ENCODE results near the gene NR0B2.

NR0B2 gene

GRCh38 chr1:26921540-26922430 lies 8.0 kb upstream of the NR0B2 start, which contains the start of gene NUDC:
Gene NUDC, plus strand, starts transcription at chr1:26921743. Its CDS starts 106 bp downstream, at chr1:26921849.
- in situ Hi-C loops (cut with MboI; ENCODE audit: low sequenced_read_pairs, unreplicated experiment), result no loop called here
- TF ChIP-seq CTCF (IDR thresholded peaks at IDR 0.05; ENCODE audit: borderline replicate concordance, control extremely low read depth, extremely low read depth, insufficient read depth, missing control alignments), result no peak
- DNase-seq (ENCODE audit: low spot score), result peak; percentile 98

- TF ChIP-seq CTCF (IDR thresholded peaks at IDR 0.05; ENCODE audit: borderline replicate concordance, control extremely low read depth, extremely low read depth, insufficient read depth, missing control alignments), result no peak
- in situ Hi-C loops (cut with MboI; ENCODE audit: low sequenced_read_pairs, unreplicated experiment), result no loop called here
- DNase-seq (ENCODE audit: low spot score), result no peak
Observed at GRCh38 chr1:26921126-26921539, 7.4 kb upstream of the NR0B2 start.

GRCh38 chr1:26915204-26915842 lies 1.5 kb upstream of the NR0B2 start:
- DNase-seq (ENCODE audit: low spot score), result no peak
- in situ Hi-C loops (cut with MboI; ENCODE audit: low sequenced_read_pairs, unreplicated experiment), result no loop called here
- TF ChIP-seq CTCF (IDR thresholded peaks at IDR 0.05; ENCODE audit: borderline replicate concordance, control extremely low read depth, extremely low read depth, insufficient read depth, missing control alignments), result no peak

GRCh38 chr1:26913389-26913753 lies 404 bp downstream of the NR0B2 start:
- no peak for DNase-seq (ENCODE audit: low spot score)
- in situ Hi-C loops (cut with MboI; ENCODE audit: low sequenced_read_pairs, unreplicated experiment), result no loop called here
- TF ChIP-seq CTCF (IDR thresholded peaks at IDR 0.05; ENCODE audit: borderline replicate concordance, control extremely low read depth, extremely low read depth, insufficient read depth, missing control alignments), result no peak

- no peak for DNase-seq (ENCODE audit: low spot score)
- TF ChIP-seq CTCF (IDR thresholded peaks at IDR 0.05; ENCODE audit: borderline replicate concordance, control extremely low read depth, extremely low read depth, insufficient read depth, missing control alignments), result no peak
- in situ Hi-C loops (cut with MboI; ENCODE audit: low sequenced_read_pairs, unreplicated experiment), result no loop called here
Observed at GRCh38 chr1:26912147-26912490, 1.7 kb downstream of the NR0B2 start.

- in situ Hi-C loops (cut with MboI; ENCODE audit: low sequenced_read_pairs, unreplicated experiment), result no loop called here
- TF ChIP-seq CTCF (IDR thresholded peaks at IDR 0.05; ENCODE audit: borderline replicate concordance, control extremely low read depth, extremely low read depth, insufficient read depth, missing control alignments), result no peak
- no peak for DNase-seq (ENCODE audit: low spot score)
Observed at GRCh38 chr1:26911399-26912146, 2.2 kb downstream of the NR0B2 start.
